DMS53 (cell line): Measurements from ENCODE around the gene NSUN4.
"Not testable (repeated sequence)": the region's sequence is repeated elsewhere in the genome, so short reads cannot be mapped to it uniquely, and the experiment has no call there.

Source experiments
- DNase-seq: peaks from one replicate; lab custom pipeline; 2025; lab: John Stamatoyannopoulos, UW

NSUN4 gene

DNA sequence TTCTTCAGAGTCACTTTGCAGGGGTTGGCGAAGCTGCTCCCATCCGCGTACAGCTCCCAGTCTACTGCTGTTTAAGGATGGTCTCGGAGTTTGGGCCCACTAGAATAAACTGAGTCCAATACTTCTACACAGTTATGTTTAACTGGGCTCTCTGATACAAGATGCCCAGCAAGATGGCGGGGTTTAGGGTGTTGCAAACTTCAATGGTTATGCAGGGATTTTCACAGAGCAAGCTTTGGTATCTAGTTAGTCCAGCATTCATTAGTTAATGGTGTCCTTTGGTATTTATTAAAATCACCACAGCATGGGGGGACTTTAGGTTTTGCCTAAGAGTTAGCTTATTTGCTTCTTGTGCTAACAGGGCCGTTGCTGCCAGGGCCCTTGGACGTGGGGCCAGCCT, 12.4 kb upstream of the NSUN4 start:
- not testable (repeated sequence) for DNase-seq

DNA sequence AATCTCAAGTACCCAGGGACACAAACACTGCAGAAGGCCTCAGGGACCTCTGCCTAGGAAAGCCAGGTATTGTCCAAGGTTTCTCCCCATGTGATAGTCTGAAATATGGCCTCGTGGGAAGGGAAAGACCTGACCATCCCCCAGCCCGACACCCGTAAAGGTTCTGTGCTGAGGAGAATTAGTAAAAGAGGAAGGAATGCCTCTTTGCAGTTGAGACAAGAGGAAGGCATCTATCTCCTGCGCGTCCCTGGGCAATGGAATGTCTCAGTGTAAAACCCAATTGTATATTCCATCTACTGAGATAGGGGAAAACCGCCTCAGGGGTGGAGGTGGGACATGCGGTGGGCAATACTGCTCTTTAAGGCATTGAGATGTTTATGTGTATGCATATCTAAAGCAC, 10.8 kb upstream of the NSUN4 start:
- not testable (repeated sequence) for DNase-seq

GRCh38 chr1:46330381-46330780, 10.2 kb upstream of the NSUN4 start:
- not testable (repeated sequence) for DNase-seq

- DNase-seq, result not testable (repeated sequence)
Measured at GRCh38 chr1:46331786-46332540, 8.6 kb upstream of the NSUN4 start.

- peak; percentile 87 for DNase-seq
Measured at GRCh38 chr1:46333300-46334029, 7.1 kb upstream of the NSUN4 start.

GRCh38 chr1:46334030-46334384, 6.6 kb upstream of the NSUN4 start:
- DNase-seq, result no peak

DNA sequence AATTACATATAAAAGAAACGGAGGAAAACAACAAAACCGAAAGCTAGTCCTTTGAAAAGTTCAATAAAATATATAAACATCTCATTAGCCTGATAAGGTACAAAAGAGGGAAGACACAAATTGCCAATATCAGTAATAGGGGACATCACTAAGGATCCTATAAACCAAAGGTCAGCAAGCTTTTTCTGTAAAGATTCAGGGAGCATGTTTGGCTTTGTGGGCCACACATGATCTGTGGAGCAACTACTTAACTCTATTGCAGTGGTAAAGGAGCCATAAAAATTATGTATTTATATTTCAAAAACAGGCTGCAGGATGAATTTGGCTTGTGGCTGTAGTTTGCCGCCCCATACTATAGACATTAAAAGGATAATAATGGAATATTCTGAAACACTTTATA, 5.5 kb upstream of the NSUN4 start:
- no peak for DNase-seq

GRCh38 chr1:46337409-46337808, 3.2 kb upstream of the NSUN4 start:
- not testable (repeated sequence) for DNase-seq

GRCh38 chr1:46341222-46342083, 846 bp downstream of the NSUN4 start:
- no peak for DNase-seq

GRCh38 chr1:46342084-46342656, 1.6 kb downstream of the NSUN4 start:
- DNase-seq, result no peak

- no peak for DNase-seq
Measured at GRCh38 chr1:46342677-46343350, 2.2 kb downstream of the NSUN4 start.

GRCh38 chr1:46343351-46343695, 2.7 kb downstream of the NSUN4 start:
- DNase-seq, result no peak

GRCh38 chr1:46343705-46344104, 3.1 kb downstream of the NSUN4 start:
- no peak for DNase-seq

- DNase-seq, result no peak
Measured at GRCh38 chr1:46344481-46344880, 3.9 kb downstream of the NSUN4 start.

DNA sequence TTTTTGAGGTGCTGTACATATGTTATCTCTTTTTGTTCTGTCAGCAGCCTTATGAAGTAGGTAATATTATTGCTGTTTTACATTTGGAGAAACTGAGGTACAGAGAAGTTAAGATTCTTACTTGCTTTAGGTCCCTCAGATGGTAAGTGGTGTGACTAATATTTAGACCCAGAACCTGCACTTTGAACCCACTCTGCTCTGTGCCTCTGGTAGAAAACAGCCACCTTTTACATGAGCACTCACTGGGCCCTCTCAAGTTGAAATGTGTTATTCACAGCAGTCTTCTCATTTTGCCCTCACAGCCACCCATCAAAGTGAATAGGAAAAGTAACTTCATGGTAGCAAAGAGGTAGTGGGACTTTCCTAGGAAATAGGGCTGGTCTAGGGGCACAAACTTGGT, 4.7 kb downstream of the NSUN4 start:
- DNase-seq, result no peak

- no peak for DNase-seq
Measured at GRCh38 chr1:46352363-46352762, 11.8 kb downstream of the NSUN4 start.

- DNase-seq, result not testable (repeated sequence)
Measured at GRCh38 chr1:46355920-46356319, 15.3 kb downstream of the NSUN4 start.

DNA sequence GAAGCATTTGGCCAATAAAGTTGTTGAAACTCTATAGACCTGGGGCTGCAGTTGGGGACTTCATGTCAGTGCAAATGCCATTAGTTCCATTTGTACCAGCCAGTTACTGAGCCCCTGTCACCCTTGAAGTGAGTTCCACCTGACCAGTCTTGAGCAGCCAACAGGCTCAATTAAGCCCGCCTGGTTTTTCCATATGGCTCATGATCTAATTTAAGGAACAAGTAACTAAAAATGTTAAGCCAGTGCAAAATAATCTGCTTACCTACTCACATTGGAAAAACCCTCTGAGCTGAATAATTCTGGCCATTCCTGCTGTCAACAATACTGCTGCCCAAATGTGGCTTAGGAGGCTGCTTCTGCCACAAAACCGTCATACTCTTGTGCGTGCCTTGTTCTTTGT, 21.6 kb downstream of the NSUN4 start:
- DNase-seq, result no peak

DNA sequence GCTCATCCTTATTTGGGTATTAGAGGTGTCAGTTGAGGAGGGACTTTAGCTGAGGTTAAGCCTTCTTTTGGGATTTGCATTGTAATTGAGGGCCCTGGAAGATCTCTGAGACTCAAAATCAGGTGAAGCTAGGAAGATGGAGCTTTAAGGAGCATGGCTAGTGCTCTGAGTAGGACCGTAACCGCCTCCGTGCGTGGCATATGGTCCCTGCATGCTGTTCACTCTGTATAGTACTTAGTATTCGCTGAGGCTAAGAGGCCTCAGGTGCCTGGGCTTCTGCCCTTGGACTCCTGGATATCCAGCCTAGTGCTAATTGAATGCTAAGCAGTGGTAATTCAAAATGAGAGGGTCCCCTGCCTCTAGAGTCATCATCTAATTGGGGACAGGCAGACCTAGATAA, 22.5 kb downstream of the NSUN4 start:
- DNase-seq, result no peak

GRCh38 chr1:46364612-46365011, 24.0 kb downstream of the NSUN4 start:
- no peak for DNase-seq

- not testable (repeated sequence) for DNase-seq
Measured at GRCh38 chr1:46365796-46366195, 25.2 kb downstream of the NSUN4 start.

GRCh38 chr1:46367072-46367471, 26.5 kb downstream of the NSUN4 start:
- no peak for DNase-seq
